Osteoblast (primary cell): ENCODE results near the gene CHRNA4. TPM values are rescaled to one million over a fixed set of nuclear protein-coding genes. Genes with fewer than 3 reads are reported as not detected.

Experiments used
- DNase-seq: peaks from one replicate; pipeline ENCODE4 v3.0.0; 2011; ENCODE audit warnings: low spot score, mixed read lengths; ENCODE audit not compliant: insufficient read length; ENCODE audit errors: missing footprints
- H2AFZ ChIP-seq: 2 replicates; pipeline ENCODE4 v1.6.0; 2011; ENCODE audit warnings: mild to moderate bottlenecking, low read length
- H3K27ac ChIP-seq: 2 replicates; pipeline ENCODE4 v1.5.1; 2011; ENCODE audit warnings: mild to moderate bottlenecking, low read depth, low read length, moderate library complexity
- H3K27me3 ChIP-seq: 2 replicates; pipeline ENCODE4 v1.6.0; 2012; ENCODE audit warnings: mild to moderate bottlenecking, control low read depth, inconsistent platforms, low read length, moderate library complexity; ENCODE audit not compliant: insufficient read depth
- H3K36me3 ChIP-seq: 2 replicates; pipeline ENCODE4 v1.5.1; 2011; ENCODE audit warnings: mild to moderate bottlenecking, low read length, control low read depth, moderate library complexity; ENCODE audit not compliant: insufficient read depth
- H3K4me1 ChIP-seq: 2 replicates; pipeline ENCODE4 v1.5.1; 2011; ENCODE audit warnings: mild to moderate bottlenecking, low read length, control low read depth, moderate library complexity; ENCODE audit not compliant: insufficient read depth
- H3K4me2 ChIP-seq: 2 replicates; pipeline ENCODE4 v1.6.0; 2011; ENCODE audit warnings: mild to moderate bottlenecking, low read length; ENCODE audit not compliant: insufficient read depth
- H3K4me3 ChIP-seq: fragments of 200-600 bp; sonication (generic); 3 replicates; pipeline ENCODE4 v1.5.1; 2012; ENCODE audit warnings: mild to moderate bottlenecking, low read length, inconsistent platforms; ENCODE audit not compliant: insufficient read depth
- H3K79me2 ChIP-seq: 2 replicates; pipeline ENCODE4 v1.6.0; 2012; ENCODE audit warnings: mild to moderate bottlenecking, low read length, control low read depth, inconsistent platforms; ENCODE audit not compliant: insufficient read depth
- H3K9me3 ChIP-seq: 2 replicates; pipeline ENCODE4 v1.5.1; 2011; ENCODE audit warnings: low read depth, low read length, control low read depth
- H4K20me1 ChIP-seq: 2 replicates; pipeline ENCODE4 v1.6.0; 2012; ENCODE audit warnings: mild to moderate bottlenecking, low read length, control low read depth; ENCODE audit not compliant: insufficient read depth
- CTCF ChIP-seq: IDR thresholded peaks from 2 replicates; pipeline ENCODE4 v1.5.1; 2011; ENCODE audit warnings: mild to moderate bottlenecking, low read depth, low read length, moderate library complexity; ENCODE audit errors: extremely low read depth
- total RNA-seq: library from RNA; depleted of rRNA; stranded (reverse); fragments of >200 nt; gene quantifications from 2 replicates; pipeline ENCODE4 v1.2.3, GENCODE V29; 2012

Gene CHRNA4
- total RNA-seq, 1 donor: not detected

- no peak for DNase-seq
- Histone ChIP-seq H3K4me3 (no peak overlapping the region), H3K27me3 (no peaks in the 10 kb centered on the region), H3K9me3 (no peaks in the 10 kb centered on the region), H3K4me1 (no peaks in the 10 kb centered on the region), H3K36me3 (no peaks in the 10 kb centered on the region), H4K20me1 (no peaks in the 10 kb centered on the region), H3K79me2 (no peaks in the 10 kb centered on the region), H2AFZ (no peak overlapping the region), H3K27ac (no peak overlapping the region), H3K4me2 (no peak overlapping the region)
- no peak for TF ChIP-seq CTCF
Observed at GRCh38 chr20:63401384-63402110, 40.4 kb upstream of the CHRNA4 start.

GRCh38 chr20:63400486-63401210 lies 39.5 kb upstream of the CHRNA4 start:
- no peak for DNase-seq
- Histone ChIP-seq H3K79me2 (no peaks in the 10 kb centered on the region), H3K36me3 (no peaks in the 10 kb centered on the region), H3K27ac (no peak overlapping the region), H3K27me3 (no peaks in the 10 kb centered on the region), H4K20me1 (no peaks in the 10 kb centered on the region), H3K9me3 (no peaks in the 10 kb centered on the region), H3K4me2 (no peak overlapping the region), H3K4me3 (no peak overlapping the region), H3K4me1 (no peaks in the 10 kb centered on the region), H2AFZ (no peak overlapping the region)
- no peak for TF ChIP-seq CTCF

GRCh38 chr20:63399596-63400375 lies 38.6 kb upstream of the CHRNA4 start:
- Histone ChIP-seq H3K9me3 (no peaks in the 10 kb centered on the region), H3K27ac (no peak overlapping the region), H4K20me1 (no peaks in the 10 kb centered on the region), H3K4me3 (no peak overlapping the region), H3K4me2 (no peak overlapping the region), H2AFZ (no peak overlapping the region), H3K79me2 (no peaks in the 10 kb centered on the region), H3K27me3 (no peaks in the 10 kb centered on the region), H3K4me1 (no peaks in the 10 kb centered on the region), H3K36me3 (no peaks in the 10 kb centered on the region)
- no peak for DNase-seq
- no peak for TF ChIP-seq CTCF
